GM18873 (cell line): ENCODE data around the gene ZMIZ2.
"Not testable (repeated sequence)": the region's sequence is repeated elsewhere in the genome, so short reads cannot be mapped to it uniquely, and the experiment has no call there.

Source experiments
- ATAC-seq: cut with Tn5 transposase; IDR thresholded peaks from one replicate; pipeline ENCODE4 v1.9.1; 2021; ENCODE audit warnings: mild to moderate bottlenecking, moderate library complexity, moderate number of reproducible peaks; ENCODE audit not compliant: unreplicated experiment, low FRiP score

Gene ZMIZ2, protein sequence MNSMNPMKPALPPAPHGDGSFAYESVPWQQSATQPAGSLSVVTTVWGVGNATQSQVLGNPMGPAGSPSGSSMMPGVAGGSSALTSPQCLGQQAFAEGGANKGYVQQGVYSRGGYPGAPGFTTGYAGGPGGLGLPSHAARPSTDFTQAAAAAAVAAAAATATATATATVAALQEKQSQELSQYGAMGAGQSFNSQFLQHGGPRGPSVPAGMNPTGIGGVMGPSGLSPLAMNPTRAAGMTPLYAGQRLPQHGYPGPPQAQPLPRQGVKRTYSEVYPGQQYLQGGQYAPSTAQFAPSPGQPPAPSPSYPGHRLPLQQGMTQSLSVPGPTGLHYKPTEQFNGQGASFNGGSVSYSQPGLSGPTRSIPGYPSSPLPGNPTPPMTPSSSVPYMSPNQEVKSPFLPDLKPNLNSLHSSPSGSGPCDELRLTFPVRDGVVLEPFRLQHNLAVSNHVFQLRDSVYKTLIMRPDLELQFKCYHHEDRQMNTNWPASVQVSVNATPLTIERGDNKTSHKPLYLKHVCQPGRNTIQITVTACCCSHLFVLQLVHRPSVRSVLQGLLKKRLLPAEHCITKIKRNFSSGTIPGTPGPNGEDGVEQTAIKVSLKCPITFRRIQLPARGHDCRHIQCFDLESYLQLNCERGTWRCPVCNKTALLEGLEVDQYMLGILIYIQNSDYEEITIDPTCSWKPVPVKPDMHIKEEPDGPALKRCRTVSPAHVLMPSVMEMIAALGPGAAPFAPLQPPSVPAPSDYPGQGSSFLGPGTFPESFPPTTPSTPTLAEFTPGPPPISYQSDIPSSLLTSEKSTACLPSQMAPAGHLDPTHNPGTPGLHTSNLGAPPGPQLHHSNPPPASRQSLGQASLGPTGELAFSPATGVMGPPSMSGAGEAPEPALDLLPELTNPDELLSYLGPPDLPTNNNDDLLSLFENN

GRCh38 chr7:44748045-44748947 is at the start of gene ZMIZ2:
Gene ZMIZ2, plus strand, starts transcription at chr7:44748847. Its CDS starts 7,403 bp downstream, at chr7:44756250.
- peak; percentile 40 for ATAC-seq

- not testable (repeated sequence) for ATAC-seq
Measured at GRCh38 chr7:44699598-44699997, 49.0 kb upstream of the ZMIZ2 start.

DNA sequence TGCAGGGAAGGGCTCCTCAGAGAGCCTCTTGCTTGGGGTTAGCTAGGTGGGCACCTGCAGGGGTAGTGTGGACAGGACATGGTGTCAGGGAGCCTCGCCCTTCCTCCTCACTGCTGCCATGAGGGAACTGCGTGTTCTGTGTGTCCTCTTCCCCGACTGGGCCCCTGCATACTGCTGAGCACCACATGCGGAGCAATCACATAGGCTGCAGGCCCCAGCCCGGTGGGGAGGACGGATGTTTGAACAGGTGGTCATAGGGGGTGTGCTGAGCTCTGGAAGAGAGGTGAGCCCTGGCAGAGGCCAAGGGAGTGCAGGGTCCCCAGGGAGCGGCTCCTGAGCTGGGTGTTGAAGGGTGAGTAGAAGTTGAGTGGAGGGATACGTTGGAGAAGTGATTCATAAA is 48.3 kb upstream of the ZMIZ2 start:
- ATAC-seq: no peak

GRCh38 chr7:44703391-44703790 is 45.3 kb upstream of the ZMIZ2 start:
- ATAC-seq: not testable (repeated sequence)

DNA sequence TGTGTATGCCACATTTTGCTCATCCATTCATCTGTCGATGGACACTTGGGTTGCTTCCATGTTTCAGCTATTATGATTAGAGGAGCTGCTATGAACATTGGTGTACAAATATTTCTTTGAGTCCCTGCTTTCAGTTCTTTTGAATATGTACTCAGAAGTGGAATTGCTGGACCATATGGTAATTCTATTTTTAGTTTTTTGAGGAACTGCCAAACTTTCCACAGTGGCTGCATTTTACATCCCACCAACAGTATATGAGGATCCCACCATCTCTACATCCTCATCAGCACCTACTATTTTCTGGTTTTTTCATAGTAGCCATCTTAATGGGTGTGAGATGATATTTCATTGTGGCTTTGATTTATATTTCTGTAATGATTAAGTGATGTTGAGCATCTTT is 44.7 kb upstream of the ZMIZ2 start:
- ATAC-seq: no peak

- ATAC-seq: no peak
Measured at GRCh38 chr7:44705434-44705833, 43.2 kb upstream of the ZMIZ2 start.

- no peak for ATAC-seq
Measured at GRCh38 chr7:44706788-44707557, 41.7 kb upstream of the ZMIZ2 start.

DNA sequence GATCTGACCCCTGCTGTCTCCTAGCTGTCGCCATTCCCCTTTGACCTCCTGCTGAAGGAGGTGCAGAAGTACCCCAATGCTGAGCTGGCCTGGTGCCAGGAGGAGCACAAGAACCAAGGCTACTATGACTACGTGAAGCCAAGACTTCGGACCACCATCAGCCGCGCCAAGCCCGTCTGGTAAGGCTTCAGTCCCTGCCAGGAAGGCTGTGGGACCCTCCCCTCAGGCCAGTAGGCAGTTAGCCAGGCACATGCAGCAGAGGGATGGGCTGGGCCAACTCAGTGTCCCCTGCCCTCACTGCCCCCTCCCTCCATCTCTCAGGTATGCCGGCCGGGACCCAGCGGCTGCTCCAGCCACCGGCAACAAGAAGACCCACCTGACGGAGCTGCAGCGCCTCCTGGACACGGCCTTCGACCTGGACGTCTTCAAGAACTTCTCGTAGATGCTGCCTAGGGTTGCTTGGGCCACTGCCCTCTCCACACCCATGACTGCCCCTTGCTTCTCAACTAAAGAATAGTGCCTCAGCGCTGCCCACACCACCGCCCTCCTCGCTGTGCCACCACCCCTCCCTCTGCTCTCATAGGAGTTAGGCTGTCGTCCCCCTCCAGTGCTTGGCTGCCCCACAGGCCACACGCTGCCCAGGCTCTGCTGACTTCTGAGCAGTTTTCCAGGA is 41.0 kb upstream of the ZMIZ2 start:
- no peak for ATAC-seq

GRCh38 chr7:44709011-44709915 is 39.4 kb upstream of the ZMIZ2 start:
- no peak for ATAC-seq

GRCh38 chr7:44709945-44710596 is 38.6 kb upstream of the ZMIZ2 start:
- no peak for ATAC-seq

DNA sequence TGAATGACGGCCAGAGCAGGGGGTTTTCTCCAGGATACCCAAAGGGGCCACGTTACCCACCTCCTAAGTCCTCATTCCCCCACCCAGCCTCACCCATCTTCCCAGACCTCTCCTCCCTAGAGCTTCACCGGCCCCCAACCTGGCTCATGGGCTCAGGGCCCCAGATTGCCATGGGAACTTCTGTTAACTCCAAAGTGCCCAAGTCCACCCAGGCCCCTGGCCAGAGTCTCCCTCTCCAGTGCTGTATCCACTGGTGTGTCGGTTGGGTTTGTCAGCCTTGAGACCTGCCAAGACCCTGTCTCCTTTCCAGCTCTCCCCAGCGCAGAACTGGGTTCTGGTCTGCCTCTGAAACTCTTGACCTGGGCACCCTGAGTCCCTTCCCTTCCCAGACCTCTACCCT is 37.1 kb upstream of the ZMIZ2 start:
- no peak for ATAC-seq

DNA sequence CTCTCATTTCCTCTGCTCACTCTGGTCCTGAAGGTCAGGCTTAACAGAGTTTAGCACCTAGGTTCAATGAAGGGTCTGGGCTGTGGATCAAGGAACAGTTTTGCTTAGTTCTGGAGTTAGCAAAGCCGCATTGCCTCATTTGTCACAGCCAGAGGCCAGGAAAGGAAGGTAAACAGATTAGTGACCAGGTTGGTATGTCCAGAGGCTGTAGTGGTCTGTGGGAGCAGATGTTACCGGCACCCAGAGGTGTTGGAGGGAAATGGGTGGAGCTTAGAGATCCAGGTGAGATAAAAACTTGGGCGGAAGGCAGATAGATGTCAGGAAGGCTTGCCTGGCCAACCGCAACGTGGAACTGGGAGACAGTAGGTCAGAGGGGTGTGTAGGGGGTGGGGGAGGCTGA is 36.6 kb upstream of the ZMIZ2 start:
- no peak for ATAC-seq

DNA sequence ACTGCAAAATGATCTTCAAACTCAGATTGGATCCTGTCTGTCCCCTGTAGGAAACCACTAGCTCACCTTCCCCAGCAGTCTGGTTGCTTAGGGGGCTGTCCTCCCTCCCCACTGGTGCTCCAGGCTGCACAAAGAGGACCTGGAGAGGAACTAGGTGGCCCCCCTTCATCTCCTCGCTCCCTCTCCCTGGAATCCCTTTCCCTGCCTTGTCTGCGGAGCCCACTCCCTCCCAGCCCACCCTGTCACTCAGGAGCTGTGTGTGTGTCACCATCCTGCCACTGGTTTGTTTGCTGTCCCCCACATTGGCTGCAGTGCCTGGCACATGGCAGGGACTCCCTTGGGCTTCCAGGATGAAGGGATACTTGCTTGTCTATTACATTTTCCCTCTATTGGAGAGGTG is 35.5 kb upstream of the ZMIZ2 start:
- ATAC-seq: no peak

GRCh38 chr7:44713680-44714335 is 34.8 kb upstream of the ZMIZ2 start:
- no peak for ATAC-seq

DNA sequence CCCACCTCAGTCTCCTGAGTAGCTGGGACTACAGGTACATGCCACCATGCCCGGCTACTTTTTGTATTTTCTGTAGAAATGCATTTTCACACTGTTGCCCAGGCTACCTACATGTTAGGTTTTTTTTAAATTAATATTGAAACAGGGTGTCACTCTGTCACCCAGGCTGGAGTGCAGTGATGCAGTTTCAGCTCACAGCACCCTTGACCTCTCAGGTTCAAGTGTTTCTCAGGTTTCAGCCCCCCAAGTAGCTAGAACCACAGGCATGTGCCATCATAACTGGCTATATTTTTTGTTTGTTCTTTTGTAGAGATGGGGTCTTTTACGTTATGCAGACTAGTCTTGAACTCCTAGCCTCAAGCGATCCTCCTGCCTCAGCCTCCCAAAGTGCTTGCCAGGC is 32.4 kb upstream of the ZMIZ2 start:
- ATAC-seq: no peak

- no peak for ATAC-seq
Measured at GRCh38 chr7:44720301-44720700, 28.3 kb upstream of the ZMIZ2 start.

GRCh38 chr7:44724276-44724675 is 24.4 kb upstream of the ZMIZ2 start:
- ATAC-seq: no peak
